ENCODE measurements around the gene MEFV. TPM values are rescaled to one million over a fixed set of nuclear protein-coding genes. Genes with fewer than 3 reads are reported as not detected.

Gene MEFV
- total and polyA plus RNA-seq, 2 donors (not counting 3 experiments of a cell fraction or from before 2014, with no cell fraction given), result not detected

DNA sequence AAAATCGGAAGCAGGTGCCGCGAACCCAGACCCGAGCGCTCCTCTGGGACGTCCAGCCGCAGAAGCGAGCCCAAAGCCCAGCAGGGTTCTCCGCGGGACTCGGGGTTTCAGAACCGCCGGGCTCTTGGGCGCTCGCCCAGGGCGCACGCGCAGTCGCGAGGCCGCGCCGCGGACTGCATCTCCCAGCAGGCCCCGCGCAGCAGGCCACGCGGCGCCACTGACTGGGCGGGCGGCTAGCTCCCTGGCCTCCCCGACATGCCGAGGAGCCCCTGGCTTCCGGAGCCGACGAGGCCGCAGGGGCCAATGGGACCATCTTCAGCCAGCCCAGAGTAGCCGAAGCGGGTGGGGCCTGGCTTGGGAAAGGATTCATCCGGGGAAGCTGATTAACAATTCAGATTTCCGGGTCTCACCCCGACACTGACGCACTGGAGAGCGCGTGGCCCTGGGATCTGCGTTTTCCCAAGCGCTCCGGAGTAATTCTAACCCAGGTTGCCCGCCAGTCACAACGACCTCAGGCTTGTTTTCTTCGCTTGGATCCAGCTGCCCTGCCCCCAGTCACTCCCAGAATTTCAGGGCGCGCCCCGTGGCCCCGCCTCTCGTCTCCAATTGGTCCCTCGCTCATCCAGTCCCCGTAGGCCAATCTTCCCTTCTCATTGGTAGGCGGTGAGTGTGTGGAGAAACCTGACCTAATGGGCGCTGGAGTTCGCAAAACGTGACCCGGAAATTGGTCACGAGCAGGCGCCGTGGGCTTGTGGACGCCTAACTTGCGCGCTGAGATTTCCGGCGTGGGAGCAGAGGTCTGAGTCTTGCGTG, 26.5 kb upstream of the MEFV start, which contains the start of gene ZNF263:
TSS of gene ZNF263 (plus strand) at position 762 of the 813 bp plus-strand sequence. CDS start 328 bp downstream, outside the sequence.
- H3K27ac ChIP-seq (ENCODE audit: insufficient read depth, low read depth, low read length), result peak within 1 kb of the TSS; percentile 92
- dilution Hi-C loops (cut with MboI; ENCODE audit: extremely low pct_ligation_motif_present, low sequenced_read_pairs), result no loop called here
- CTCF ChIA-PET, result interaction anchor here (1.0 to 3.2 kb wide), 7 partner anchors 9 to 218 kb away, joined by 3 to 21 read pairs (median 4); partner anchors contain the start of gene CLUAP1
- peak; percentile 98 for FAIRE-seq
- intact Hi-C loops (cut with micrococcal nuclease), result loop anchor here (1.0 to 2.0 kb wide), 6 partner anchors 19 to 217 kb away; partner anchors contain the start of genes OR1F1, TIGD7, ZNF174 and ZNF75A
- peaks cover 2 to 6% of the 10 kb centered on the region in 2 experiments for H3K27me3 ChIP-seq (ENCODE audit: control insufficient read depth in 2 of 2, insufficient read depth in 2 of 2, low read length in 2 of 2)
- H4K20me1 ChIP-seq (replicated peaks; ENCODE audit: control insufficient read depth, extremely low read depth, insufficient read depth, low read length), result no peaks in the 10 kb centered on the region
- BruUV-seq (replicated peaks), result TSS peak; percentile 71
- peak within 1 kb of the TSS; percentile 86 for H3K9ac ChIP-seq (replicated peaks; ENCODE audit: extremely low read depth, insufficient read depth, low read length)
- peaks cover 13% of the 10 kb centered on the region for H3K4me1 ChIP-seq (ENCODE audit: control insufficient read depth, extremely low read depth, insufficient read depth, low read length)
- peaks cover 35% of the 10 kb centered on the region for H3K79me2 ChIP-seq (ENCODE audit: control insufficient read depth, insufficient read depth, low read length)
- peak within 1 kb of the TSS; percentile 74 to 79 (median 77) for H3K4me3 ChIP-seq (replicated peaks in 1 of 3; ENCODE audit: insufficient read depth in 1 of 3, low read depth in 1 of 3, low read length in 3 of 3)
- TF ChIP-seq, protein P1, sequence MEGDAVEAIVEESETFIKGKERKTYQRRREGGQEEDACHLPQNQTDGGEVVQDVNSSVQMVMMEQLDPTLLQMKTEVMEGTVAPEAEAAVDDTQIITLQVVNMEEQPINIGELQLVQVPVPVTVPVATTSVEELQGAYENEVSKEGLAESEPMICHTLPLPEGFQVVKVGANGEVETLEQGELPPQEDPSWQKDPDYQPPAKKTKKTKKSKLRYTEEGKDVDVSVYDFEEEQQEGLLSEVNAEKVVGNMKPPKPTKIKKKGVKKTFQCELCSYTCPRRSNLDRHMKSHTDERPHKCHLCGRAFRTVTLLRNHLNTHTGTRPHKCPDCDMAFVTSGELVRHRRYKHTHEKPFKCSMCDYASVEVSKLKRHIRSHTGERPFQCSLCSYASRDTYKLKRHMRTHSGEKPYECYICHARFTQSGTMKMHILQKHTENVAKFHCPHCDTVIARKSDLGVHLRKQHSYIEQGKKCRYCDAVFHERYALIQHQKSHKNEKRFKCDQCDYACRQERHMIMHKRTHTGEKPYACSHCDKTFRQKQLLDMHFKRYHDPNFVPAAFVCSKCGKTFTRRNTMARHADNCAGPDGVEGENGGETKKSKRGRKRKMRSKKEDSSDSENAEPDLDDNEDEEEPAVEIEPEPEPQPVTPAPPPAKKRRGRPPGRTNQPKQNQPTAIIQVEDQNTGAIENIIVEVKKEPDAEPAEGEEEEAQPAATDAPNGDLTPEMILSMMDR (IDR thresholded peaks at IDR 0.05; ENCODE audit: extremely low read depth in 1 of 2, insufficient read depth in 1 of 2, low read depth in 1 of 2, low read length in 2 of 2), result no peak
- peak; percentile 25 for TF ChIP-seq FOS (IDR thresholded peaks at IDR 0.05; ENCODE audit: borderline replicate concordance, insufficient read depth, low read length)
- peak; percentile 75 for TF ChIP-seq POLR2A (IDR thresholded peaks at IDR 0.05; ENCODE audit: low read depth, low read length)
- TF ChIP-seq JUN (IDR thresholded peaks at IDR 0.05; ENCODE audit: borderline replicate concordance, insufficient read depth, insufficient read length, low read depth), result peak; percentile 8
- TF ChIP-seq POLR2AphosphoS5 (IDR thresholded peaks at IDR 0.05; ENCODE audit: insufficient read depth, low read depth, low read length), result peak; percentile 83
- TF ChIP-seq, protein P2, sequence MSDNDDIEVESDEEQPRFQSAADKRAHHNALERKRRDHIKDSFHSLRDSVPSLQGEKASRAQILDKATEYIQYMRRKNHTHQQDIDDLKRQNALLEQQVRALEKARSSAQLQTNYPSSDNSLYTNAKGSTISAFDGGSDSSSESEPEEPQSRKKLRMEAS (IDR thresholded peaks at IDR 0.05; ENCODE audit: insufficient read depth, insufficient read length), result peak; percentile 81
- peak within 1 kb of the TSS; percentile 93 for H3K4me2 ChIP-seq (ENCODE audit: insufficient read depth, low read length)
- peak within 1 kb of the TSS; percentile 69 for H2AFZ ChIP-seq (ENCODE audit: low read depth, low read length)
- DNase-seq (ENCODE audit: low read depth, low spot score), result peak; percentile 98
- H3K36me3 ChIP-seq (ENCODE audit: control insufficient read depth in 2 of 2, extremely low read depth in 1 of 2, insufficient read depth in 2 of 2, low read length in 2 of 2), result peaks cover 0 to 5% of the 10 kb centered on the region in 2 experiments
- POLR2A ChIA-PET, result interaction anchor here (1.3 to 1.6 kb wide), 4 partner anchors 22 to 218 kb away, joined by 3 to 7 read pairs (median 4); partner anchors contain the start of genes CLUAP1, ZNF174 and ZSCAN32
- H3K9me3 ChIP-seq (replicated peaks; ENCODE audit: control insufficient read depth, insufficient read depth, low read length), result no peaks in the 10 kb centered on the region
- no peaks in the 10 kb centered on the region for H3K9me1 ChIP-seq (replicated peaks; ENCODE audit: control insufficient read depth, extremely low read depth, insufficient read depth, low read length)
